Measurements from ENCODE around the gene PAPSS2.

DNA sequence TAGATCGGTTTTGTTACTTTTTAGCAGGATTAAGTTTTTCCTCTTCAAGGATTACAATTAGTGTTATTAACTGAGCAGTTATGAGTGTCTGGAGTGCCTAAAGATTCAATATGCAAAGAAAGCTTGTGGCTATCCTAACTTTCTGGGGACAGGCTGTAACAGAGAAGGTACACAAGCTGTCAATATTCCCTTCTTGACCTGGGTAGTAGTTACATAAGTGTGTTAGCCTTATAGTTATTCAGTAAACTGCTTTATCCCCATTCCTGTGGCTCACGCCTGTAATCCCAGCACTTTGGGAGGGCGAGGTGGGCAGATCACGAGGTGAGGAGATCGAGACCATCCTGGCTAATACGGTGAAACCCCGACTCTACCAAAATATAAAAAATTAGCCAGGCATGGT is 126.7 kb downstream of the PAPSS2 start:
- TF ChIP-seq POLR2AphosphoS5 (IDR thresholded peaks at IDR 0.05) (no peak), CTCF (IDR thresholded peaks at IDR 0.05 in 8 of 11, conservative IDR thresholded peaks at IDR 0.05 in 3 of 11) (no peak), POLR2A (IDR thresholded peaks at IDR 0.05) (no peak)

Measured in spleen (tissue), 7 donors.